ENCODE measurements around the gene INPP5K.
"Not testable (repeated sequence)": the region's sequence is repeated elsewhere in the genome, so short reads cannot be mapped to it uniquely, and the experiment has no call there.

INPP5K gene

GRCh38 chr17:1546292-1546922 lies 30.0 kb upstream of the INPP5K start:
- no peak for FAIRE-seq

GRCh38 chr17:1545618-1546017 lies 29.2 kb upstream of the INPP5K start:
- FAIRE-seq, result no peak

- FAIRE-seq, result no peak
These were observed 25.9 kb upstream of the INPP5K start for GRCh38 chr17:1542316-1542715.

GRCh38 chr17:1541367-1541904 lies 25.0 kb upstream of the INPP5K start:
- FAIRE-seq, result no peak

GRCh38 chr17:1539811-1540210 lies 23.4 kb upstream of the INPP5K start:
- no peak for FAIRE-seq

GRCh38 chr17:1535737-1536136 lies 19.3 kb upstream of the INPP5K start:
- FAIRE-seq, result no peak

- FAIRE-seq, result no peak
These were observed 17.4 kb upstream of the INPP5K start for GRCh38 chr17:1533661-1534325.

- no peak for FAIRE-seq
These were observed 16.6 kb upstream of the INPP5K start for GRCh38 chr17:1532836-1533602.

GRCh38 chr17:1529863-1530262 lies 13.5 kb upstream of the INPP5K start:
- no peak for FAIRE-seq

- not testable (repeated sequence) for FAIRE-seq
These were observed 10.5 kb upstream of the INPP5K start for GRCh38 chr17:1526876-1527275.

GRCh38 chr17:1522626-1523025 lies 6.2 kb upstream of the INPP5K start:
- no peak for FAIRE-seq

GRCh38 chr17:1521086-1521640 lies 4.8 kb upstream of the INPP5K start:
- no peak for FAIRE-seq

- no peak for FAIRE-seq
These were observed 3.3 kb upstream of the INPP5K start for GRCh38 chr17:1519678-1520077.

- FAIRE-seq, result no peak
These were observed 2.0 kb upstream of the INPP5K start for GRCh38 chr17:1518410-1518809.

GRCh38 chr17:1515640-1516387 lies 598 bp downstream of the INPP5K start:
- peak; percentile 84 for FAIRE-seq

- no peak for FAIRE-seq
These were observed 4.1 kb downstream of the INPP5K start for GRCh38 chr17:1512351-1512750.

- no peak for FAIRE-seq
These were observed 4.6 kb downstream of the INPP5K start for GRCh38 chr17:1511756-1512321.

- FAIRE-seq, result no peak
These were observed 5.1 kb downstream of the INPP5K start for GRCh38 chr17:1511290-1511689.

- FAIRE-seq, result no peak
These were observed 7.0 kb downstream of the INPP5K start for GRCh38 chr17:1509290-1509881.

GRCh38 chr17:1508709-1509108 lies 7.7 kb downstream of the INPP5K start:
- not testable (repeated sequence) for FAIRE-seq

- FAIRE-seq, result no peak
These were observed 9.7 kb downstream of the INPP5K start for GRCh38 chr17:1506649-1507267.
